22Rv1 (cell line): Measurements from ENCODE around the gene XRCC3.

ENCODE experiments used
- ZFX ChIP-seq: fragments of 450-650 bp; IDR thresholded peaks from 2 replicates; pipeline ENCODE4 v1.6.1; 2017; ENCODE audit warnings: antibody characterized with exemption, borderline replicate concordance
- TF ChIP-seq, protein P1 (sequence below): fragments of 450-650 bp; IDR thresholded peaks from 2 replicates; pipeline ENCODE4 v1.5.1; 2017; ENCODE audit warnings: mild to moderate bottlenecking

DNA sequence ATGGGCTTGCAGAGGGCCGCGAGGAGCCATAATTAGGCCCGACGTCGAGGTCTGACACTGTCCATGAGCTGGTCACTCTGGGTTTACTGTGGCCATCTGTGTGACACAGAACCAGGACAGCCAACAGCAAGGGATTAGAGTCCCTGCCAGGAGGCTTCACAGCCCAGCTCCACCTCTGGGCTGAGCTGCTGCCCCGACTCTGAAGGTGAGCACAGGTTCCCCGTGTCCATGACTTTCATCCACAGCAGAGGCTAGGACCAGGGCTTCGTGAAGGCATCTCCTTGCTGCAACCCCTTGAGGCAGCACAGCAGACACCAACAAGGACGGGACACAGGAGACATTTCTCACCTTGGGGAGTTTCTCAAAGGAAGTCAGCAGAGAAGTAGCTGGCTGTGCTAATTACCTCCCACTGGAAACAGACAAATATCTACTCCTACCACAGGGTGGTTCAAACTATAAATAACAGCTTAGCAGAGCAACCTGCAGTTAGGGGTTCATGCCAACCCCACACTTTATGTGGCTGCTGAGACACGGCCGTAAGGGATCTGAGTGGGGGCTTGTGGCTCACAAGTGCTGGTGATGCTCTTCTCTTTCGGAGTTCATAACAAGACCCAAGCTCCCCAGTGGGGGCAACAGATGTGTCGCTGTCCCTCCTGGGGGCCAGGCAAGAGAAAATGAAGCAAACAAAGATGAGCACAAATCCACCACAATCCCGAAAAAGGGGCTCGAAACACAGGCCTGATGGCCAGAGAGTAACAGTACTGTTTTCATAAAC, 29.6 kb upstream of the XRCC3 start:
- TF ChIP-seq, protein P1, sequence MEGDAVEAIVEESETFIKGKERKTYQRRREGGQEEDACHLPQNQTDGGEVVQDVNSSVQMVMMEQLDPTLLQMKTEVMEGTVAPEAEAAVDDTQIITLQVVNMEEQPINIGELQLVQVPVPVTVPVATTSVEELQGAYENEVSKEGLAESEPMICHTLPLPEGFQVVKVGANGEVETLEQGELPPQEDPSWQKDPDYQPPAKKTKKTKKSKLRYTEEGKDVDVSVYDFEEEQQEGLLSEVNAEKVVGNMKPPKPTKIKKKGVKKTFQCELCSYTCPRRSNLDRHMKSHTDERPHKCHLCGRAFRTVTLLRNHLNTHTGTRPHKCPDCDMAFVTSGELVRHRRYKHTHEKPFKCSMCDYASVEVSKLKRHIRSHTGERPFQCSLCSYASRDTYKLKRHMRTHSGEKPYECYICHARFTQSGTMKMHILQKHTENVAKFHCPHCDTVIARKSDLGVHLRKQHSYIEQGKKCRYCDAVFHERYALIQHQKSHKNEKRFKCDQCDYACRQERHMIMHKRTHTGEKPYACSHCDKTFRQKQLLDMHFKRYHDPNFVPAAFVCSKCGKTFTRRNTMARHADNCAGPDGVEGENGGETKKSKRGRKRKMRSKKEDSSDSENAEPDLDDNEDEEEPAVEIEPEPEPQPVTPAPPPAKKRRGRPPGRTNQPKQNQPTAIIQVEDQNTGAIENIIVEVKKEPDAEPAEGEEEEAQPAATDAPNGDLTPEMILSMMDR = no peak
- TF ChIP-seq ZFX = no peak
